SK-N-SH (cell line): Measurements from ENCODE around the gene AKT3.

Experiments used
- EP300 ChIP-seq, 2 experiments: IDR thresholded peaks; 2 replicates each; pipeline versions ENCODE4 v1.4.0 to v1.6.1; 2012; ENCODE audit warnings: borderline replicate concordance in 1 of 2, low read depth in 1 of 2, low read length in 1 of 2
- FOXM1 ChIP-seq: IDR thresholded peaks from 2 replicates; pipeline ENCODE4 v1.4.0; 2012; ENCODE audit warnings: low read depth, mild to moderate bottlenecking
- GABPA ChIP-seq: IDR thresholded peaks from 2 replicates; pipeline ENCODE4 v1.4.0; 2012; ENCODE audit warnings: low read depth, mild to moderate bottlenecking
- JUND ChIP-seq: IDR thresholded peaks from 2 replicates; pipeline ENCODE4 v1.4.0; 2012
- NFIC ChIP-seq: IDR thresholded peaks from 2 replicates; pipeline ENCODE4 v1.4.0; 2012; ENCODE audit warnings: borderline replicate concordance
- POLR2AphosphoS5 ChIP-seq: IDR thresholded peaks from 2 replicates; pipeline ENCODE4 v1.6.1; 2012; ENCODE audit warnings: low read depth, low read length
- RAD21 ChIP-seq: IDR thresholded peaks from 2 replicates; pipeline ENCODE4 v1.6.1; 2012; ENCODE audit warnings: mild to moderate bottlenecking, low read length
- RXRA ChIP-seq: IDR thresholded peaks from 2 replicates; pipeline ENCODE4 v1.4.0; 2012; ENCODE audit warnings: low read depth, mild to moderate bottlenecking, borderline replicate concordance
- SIN3A ChIP-seq: IDR thresholded peaks from 2 replicates; pipeline ENCODE4 v1.6.1; 2012; ENCODE audit warnings: low read depth, mild to moderate bottlenecking, low read length, moderate library complexity, borderline replicate concordance
- TAF1 ChIP-seq: IDR thresholded peaks from 2 replicates; pipeline ENCODE4 v1.6.1; 2012; ENCODE audit warnings: low read depth, mild to moderate bottlenecking, low read length, moderate library complexity, borderline replicate concordance
- TF ChIP-seq, protein P1 (sequence below): fragments of 200-600 bp; sonication (generic); IDR thresholded peaks from 2 replicates; pipeline ENCODE4 v1.6.1; 2017; ENCODE audit warnings: antibody characterized with exemption, mild to moderate bottlenecking, moderate library complexity

DNA sequence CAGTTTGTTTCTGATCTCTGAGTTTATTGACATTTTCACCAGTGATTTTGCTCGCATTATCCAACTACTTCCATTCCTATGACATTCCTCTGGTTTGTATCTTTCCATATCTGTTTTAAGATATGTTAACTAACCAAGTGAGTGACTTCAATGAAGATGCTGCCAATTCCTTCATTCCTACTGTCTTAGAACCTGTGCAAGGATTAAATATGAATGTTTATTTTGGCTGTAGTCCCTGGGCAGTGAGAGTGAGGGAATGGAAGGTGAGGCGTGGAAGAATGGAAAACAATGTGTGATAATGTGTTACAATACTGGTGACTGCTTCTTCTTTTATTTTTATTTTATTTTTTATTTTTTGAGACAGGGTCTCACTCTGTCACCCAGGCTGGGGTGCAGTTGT, 411.2 kb downstream of the AKT3 start:
- TF ChIP-seq NFIC (no peak), TAF1 (no peak), JUND (no peak), EP300 (IDR thresholded peaks at IDR 0.05; ENCODE audit: borderline replicate concordance in 1 of 2, low read depth in 1 of 2, low read length in 1 of 2) (no peak), POLR2AphosphoS5 (no peak), FOXM1 (no peak), RXRA (no peak), RAD21 (no peak), GABPA (no peak), SIN3A (no peak)
- TF ChIP-seq, protein P1, sequence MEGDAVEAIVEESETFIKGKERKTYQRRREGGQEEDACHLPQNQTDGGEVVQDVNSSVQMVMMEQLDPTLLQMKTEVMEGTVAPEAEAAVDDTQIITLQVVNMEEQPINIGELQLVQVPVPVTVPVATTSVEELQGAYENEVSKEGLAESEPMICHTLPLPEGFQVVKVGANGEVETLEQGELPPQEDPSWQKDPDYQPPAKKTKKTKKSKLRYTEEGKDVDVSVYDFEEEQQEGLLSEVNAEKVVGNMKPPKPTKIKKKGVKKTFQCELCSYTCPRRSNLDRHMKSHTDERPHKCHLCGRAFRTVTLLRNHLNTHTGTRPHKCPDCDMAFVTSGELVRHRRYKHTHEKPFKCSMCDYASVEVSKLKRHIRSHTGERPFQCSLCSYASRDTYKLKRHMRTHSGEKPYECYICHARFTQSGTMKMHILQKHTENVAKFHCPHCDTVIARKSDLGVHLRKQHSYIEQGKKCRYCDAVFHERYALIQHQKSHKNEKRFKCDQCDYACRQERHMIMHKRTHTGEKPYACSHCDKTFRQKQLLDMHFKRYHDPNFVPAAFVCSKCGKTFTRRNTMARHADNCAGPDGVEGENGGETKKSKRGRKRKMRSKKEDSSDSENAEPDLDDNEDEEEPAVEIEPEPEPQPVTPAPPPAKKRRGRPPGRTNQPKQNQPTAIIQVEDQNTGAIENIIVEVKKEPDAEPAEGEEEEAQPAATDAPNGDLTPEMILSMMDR: no peak
